Stimulated activated CD4-positive, alpha-beta T cell treated with anti-CD3 and anti-CD28 coated beads, TNF-alpha, amount 100 ng/mL, for 24 hours (primary cell): ENCODE results near the gene DNAH7.

Experiments
- DNase-seq, 3 experiments: peaks; one replicate each; pipeline ENCODE4 v3.0.0-alpha.2; 2020; ENCODE audit warnings: low read depth in 3 of 3

The DNAH7 gene

GRCh38 chr2:195863121-195863520, 205.5 kb downstream of the DNAH7 start:
- no peak for DNase-seq

- DNase-seq = no peak
Observed at GRCh38 chr2:195861821-195862220, 206.8 kb downstream of the DNAH7 start.

GRCh38 chr2:195859513-195859912, 209.1 kb downstream of the DNAH7 start:
- no peak for DNase-seq

GRCh38 chr2:195857132-195857531, 211.5 kb downstream of the DNAH7 start:
- DNase-seq = no peak

- DNase-seq = no peak
Observed at GRCh38 chr2:195850764-195851163, 217.9 kb downstream of the DNAH7 start.

GRCh38 chr2:195848119-195848899, 220.3 kb downstream of the DNAH7 start:
- DNase-seq = no peak

GRCh38 chr2:195842932-195843331, 225.7 kb downstream of the DNAH7 start:
- no peak for DNase-seq

GRCh38 chr2:195838002-195838401, 230.6 kb downstream of the DNAH7 start:
- no peak for DNase-seq

GRCh38 chr2:195836002-195836401, 232.6 kb downstream of the DNAH7 start:
- DNase-seq = no peak

GRCh38 chr2:195834836-195835235, 233.8 kb downstream of the DNAH7 start:
- DNase-seq = no peak

GRCh38 chr2:195830968-195831950, 237.4 kb downstream of the DNAH7 start:
- DNase-seq = no peak

- no peak for DNase-seq
Observed at GRCh38 chr2:195824478-195824877, 244.2 kb downstream of the DNAH7 start.

- no peak for DNase-seq
Observed at GRCh38 chr2:195823206-195823605, 245.4 kb downstream of the DNAH7 start.

- DNase-seq = no peak
Observed at GRCh38 chr2:195821566-195821932, 247.1 kb downstream of the DNAH7 start.

GRCh38 chr2:195820867-195821565, 247.6 kb downstream of the DNAH7 start:
- no peak for DNase-seq

GRCh38 chr2:195820373-195820772, 248.3 kb downstream of the DNAH7 start:
- no peak for DNase-seq

GRCh38 chr2:195819276-195819675, 249.4 kb downstream of the DNAH7 start:
- no peak for DNase-seq

- DNase-seq = no peak
Observed at GRCh38 chr2:195818526-195818925, 250.1 kb downstream of the DNAH7 start.

- no peak for DNase-seq
Observed at GRCh38 chr2:195818106-195818505, 250.5 kb downstream of the DNAH7 start.

GRCh38 chr2:195815083-195815482, 253.6 kb downstream of the DNAH7 start:
- no peak for DNase-seq

GRCh38 chr2:195813421-195813820, 255.2 kb downstream of the DNAH7 start:
- DNase-seq = no peak
